Gastrocnemius medialis (tissue), 4 donors: Measurements from ENCODE around the gene GPC4. TPM values are rescaled to one million over a fixed set of nuclear protein-coding genes. Genes with fewer than 3 reads are reported as not detected.

Source experiments
- ATAC-seq, 2 donors: fragments of 150-250 bp; one replicate each; pipeline ENCODE4 v1.9.1; 2016
- DNase-seq, 2 donors: peaks; one replicate each; pipeline ENCODE4 v3.0.0-alpha.2; 2019
- H3K27ac ChIP-seq, 4 donors: fragments of 200-600 bp; sonication (generic); 1 replicate in 1 of 4; 2 replicates in 3 of 4; pipeline ENCODE4 v1.5.1; 2016 to 2018; ENCODE audit warnings: mild to moderate bottlenecking in 2 of 4, moderate library complexity in 1 of 4
- H3K27me3 ChIP-seq, 3 donors: fragments of 200-600 bp; sonication (generic) in 2 of 3; 1 replicate in 1 of 3; 2 replicates in 2 of 3; pipeline versions ENCODE4 v1.5.1 to v1.6.0; 2016 to 2019; ENCODE audit warnings: mild to moderate bottlenecking in 1 of 3, moderate library complexity in 1 of 3
- H3K36me3 ChIP-seq, 2 donors: fragments of 200-600 bp; sonication (generic) in 1 of 2; one replicate each; pipeline ENCODE4 v1.5.1; 2017 to 2018
- H3K4me1 ChIP-seq, 2 donors: fragments of 200-600 bp; sonication (generic) in 1 of 2; one replicate each; pipeline ENCODE4 v1.5.1; 2016 to 2017; ENCODE audit warnings: mild to moderate bottlenecking in 2 of 2
- H3K4me3 ChIP-seq, 4 donors: fragments of 200-600 bp; sonication (generic) in 3 of 4; 1 replicate in 1 of 4; 2 replicates in 3 of 4; pipeline ENCODE4 v1.5.1; 2016 to 2019; ENCODE audit warnings: mild to moderate bottlenecking in 2 of 4
- H3K9me3 ChIP-seq, 3 donors: fragments of 200-600 bp; sonication (generic) in 2 of 3; 1 replicate in 1 of 3; 2 replicates in 2 of 3; pipeline ENCODE4 v1.5.1; 2016 to 2019
- POLR2A ChIP-seq, 2 donors: fragments of 450-650 bp; IDR thresholded peaks; one replicate each; pipeline ENCODE4 v1.6.1; 2017; ENCODE audit warnings: antibody characterized with exemption in 2 of 2, mild to moderate bottlenecking in 2 of 2, moderate library complexity in 2 of 2
- in situ Hi-C, 4 donors: fragments of 200-750 bp; cut with MboI; loops; one replicate each; pipeline versions ENCODE4 v1.15.0 to v1.8.0; 2017; ENCODE audit warnings: low sequenced_read_pairs in 4 of 4
- intact Hi-C: fragments of 100-400 bp; cut with DNase I; formaldehyde crosslinking; loops from one replicate; pipeline ENCODE4 v1.15.1; 2023; ENCODE audit warnings: low total_unique reads
- total RNA-seq, 4 donors: library from RNA; depleted of rRNA; stranded (reverse); fragments of >200 nt; gene quantifications; one replicate each; pipeline versions ENCODE4 v1.1.0 to v1.2.3, GENCODE V29; 2016
- TF ChIP-seq, protein P1 (sequence below), 5 experiments: fragments of 450-650 bp in 3 of 5; fragments of 200-600 bp in 2 of 5; sonication (generic) in 2 of 5; IDR thresholded peaks in 4 of 5; conservative IDR thresholded peaks in 1 of 5; 1 replicate in 4 of 5; 2 replicates in 1 of 5; pipeline ENCODE4 v1.5.1; 2016 to 2019; ENCODE audit warnings: antibody characterized with exemption in 5 of 5, mild to moderate bottlenecking in 3 of 5, moderate library complexity in 3 of 5

The GPC4 gene
- total RNA-seq, 4 donors from 2014 or later: 3.1 to 14.9 (median 9.6) TPM

GRCh38 chrX:133402042-133402453 is 13.2 kb downstream of the GPC4 start:
- no peak for DNase-seq
- Histone ChIP-seq H3K9me3 (no peaks in the 10 kb centered on the region), H3K27me3 (no peaks in the 10 kb centered on the region), H3K4me1 (peaks cover 4 to 6% of the 10 kb centered on the region in 2 donors), H3K4me3 (no peak overlapping the region), H3K27ac (no peak overlapping the region), H3K36me3 (no peaks in the 10 kb centered on the region)
- no peak for ATAC-seq
- TF ChIP-seq POLR2A (IDR thresholded peaks at IDR 0.05): no peak
- TF ChIP-seq, protein P1, sequence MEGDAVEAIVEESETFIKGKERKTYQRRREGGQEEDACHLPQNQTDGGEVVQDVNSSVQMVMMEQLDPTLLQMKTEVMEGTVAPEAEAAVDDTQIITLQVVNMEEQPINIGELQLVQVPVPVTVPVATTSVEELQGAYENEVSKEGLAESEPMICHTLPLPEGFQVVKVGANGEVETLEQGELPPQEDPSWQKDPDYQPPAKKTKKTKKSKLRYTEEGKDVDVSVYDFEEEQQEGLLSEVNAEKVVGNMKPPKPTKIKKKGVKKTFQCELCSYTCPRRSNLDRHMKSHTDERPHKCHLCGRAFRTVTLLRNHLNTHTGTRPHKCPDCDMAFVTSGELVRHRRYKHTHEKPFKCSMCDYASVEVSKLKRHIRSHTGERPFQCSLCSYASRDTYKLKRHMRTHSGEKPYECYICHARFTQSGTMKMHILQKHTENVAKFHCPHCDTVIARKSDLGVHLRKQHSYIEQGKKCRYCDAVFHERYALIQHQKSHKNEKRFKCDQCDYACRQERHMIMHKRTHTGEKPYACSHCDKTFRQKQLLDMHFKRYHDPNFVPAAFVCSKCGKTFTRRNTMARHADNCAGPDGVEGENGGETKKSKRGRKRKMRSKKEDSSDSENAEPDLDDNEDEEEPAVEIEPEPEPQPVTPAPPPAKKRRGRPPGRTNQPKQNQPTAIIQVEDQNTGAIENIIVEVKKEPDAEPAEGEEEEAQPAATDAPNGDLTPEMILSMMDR (IDR thresholded peaks at IDR 0.05 in 4 of 5, conservative IDR thresholded peaks at IDR 0.05 in 1 of 5): no peak
- intact Hi-C loops (no loop called here), in situ Hi-C loops (no loop called here)

DNA sequence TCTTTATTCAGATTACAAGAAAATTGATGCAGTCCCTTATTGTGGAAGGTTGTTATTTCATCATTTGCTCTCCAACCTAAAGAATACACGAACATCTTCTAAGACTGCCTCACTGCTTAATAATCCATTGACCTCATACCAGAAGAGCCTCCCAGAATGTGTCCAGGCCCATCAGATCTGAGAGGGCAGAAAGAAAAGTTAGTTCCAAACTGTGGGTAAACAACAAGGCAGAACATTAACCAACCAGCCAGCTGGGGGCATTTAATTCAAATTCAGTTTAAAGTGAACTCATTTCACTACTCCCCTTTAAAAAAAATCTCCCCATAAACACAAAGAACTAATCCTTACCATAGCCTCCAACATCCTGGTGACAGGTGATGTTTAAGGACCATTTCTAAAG is 13.8 kb downstream of the GPC4 start:
- no peak overlapping the region for H3K27ac ChIP-seq
- in situ Hi-C loops (no loop called here), intact Hi-C loops (no loop called here)
- no peak overlapping the region for H3K4me3 ChIP-seq
- H3K27me3 ChIP-seq: no peaks in the 10 kb centered on the region
- ATAC-seq: no peak
- no peaks in the 10 kb centered on the region for H3K9me3 ChIP-seq
- no peak for DNase-seq
- TF ChIP-seq, protein P1 (IDR thresholded peaks at IDR 0.05 in 4 of 5, conservative IDR thresholded peaks at IDR 0.05 in 1 of 5): no peak
- no peak for TF ChIP-seq POLR2A (IDR thresholded peaks at IDR 0.05)
- peaks cover 4 to 6% of the 10 kb centered on the region in 2 donors for H3K4me1 ChIP-seq
- no peaks in the 10 kb centered on the region for H3K36me3 ChIP-seq

DNA sequence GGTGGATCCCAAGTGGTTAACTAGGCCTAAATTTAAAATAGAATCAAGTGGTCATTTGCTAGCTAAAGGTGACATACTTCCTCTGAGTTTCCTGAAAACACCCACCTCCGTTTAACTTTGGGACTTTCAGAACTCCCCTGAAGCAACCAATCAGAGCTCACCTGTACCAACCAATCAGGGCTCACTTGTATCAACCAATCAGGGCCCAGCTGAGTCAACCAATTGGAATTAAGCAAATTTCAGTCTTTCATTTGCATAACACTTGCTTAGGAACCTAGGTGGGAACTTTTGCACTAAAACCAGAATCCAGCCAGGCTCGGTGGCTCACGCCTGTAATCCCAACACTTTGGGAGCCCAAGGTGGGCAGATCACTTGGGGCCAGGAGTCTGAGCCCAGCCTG is 15.9 kb downstream of the GPC4 start:
- H3K36me3 ChIP-seq: no peaks in the 10 kb centered on the region
- in situ Hi-C loops (no loop called here), intact Hi-C loops (no loop called here)
- no peak overlapping the region for H3K4me3 ChIP-seq
- H3K27me3 ChIP-seq: no peaks in the 10 kb centered on the region
- no peak for ATAC-seq
- DNase-seq: no peak
- no peak overlapping the region for H3K27ac ChIP-seq
- H3K9me3 ChIP-seq: no peaks in the 10 kb centered on the region
- H3K4me1 ChIP-seq: peaks cover 4 to 6% of the 10 kb centered on the region in 2 donors
- TF ChIP-seq, protein P1 (IDR thresholded peaks at IDR 0.05 in 4 of 5, conservative IDR thresholded peaks at IDR 0.05 in 1 of 5): no peak

GRCh38 chrX:133394765-133395164 is 20.5 kb downstream of the GPC4 start:
- Histone ChIP-seq H3K27ac (no peak overlapping the region), H3K4me1 (no peaks in the 10 kb centered on the region), H3K27me3 (no peaks in the 10 kb centered on the region), H3K4me3 (no peak overlapping the region), H3K36me3 (no peaks in the 10 kb centered on the region), H3K9me3 (no peaks in the 10 kb centered on the region)
- TF ChIP-seq, protein P1 (IDR thresholded peaks at IDR 0.05 in 4 of 5, conservative IDR thresholded peaks at IDR 0.05 in 1 of 5): no peak
- intact Hi-C loops: no loop called here
- DNase-seq (no peak), ATAC-seq (no peak)
- in situ Hi-C loops: no loop called here

GRCh38 chrX:133392671-133393070 is 22.6 kb downstream of the GPC4 start:
- Histone ChIP-seq H3K36me3 (no peaks in the 10 kb centered on the region), H3K27me3 (no peaks in the 10 kb centered on the region), H3K4me1 (no peaks in the 10 kb centered on the region), H3K4me3 (no peak overlapping the region), H3K27ac (no peak overlapping the region), H3K9me3 (no peaks in the 10 kb centered on the region)
- no peak for ATAC-seq
- intact Hi-C loops (no loop called here), in situ Hi-C loops (no loop called here)
- TF ChIP-seq, protein P1 (IDR thresholded peaks at IDR 0.05 in 4 of 5, conservative IDR thresholded peaks at IDR 0.05 in 1 of 5): no peak
- TF ChIP-seq POLR2A (IDR thresholded peaks at IDR 0.05): no peak
- no peak for DNase-seq
